ENCODE data around the gene GPR17. TPM values are rescaled to one million over a fixed set of nuclear protein-coding genes. Genes with fewer than 3 reads are reported as not detected.

Gene GPR17
- total and polyA plus RNA-seq, 4 experiments from 2014 or later, result not detected

GRCh38 chr2:127636248-127637235, 9.4 kb upstream of the GPR17 start:
- Histone ChIP-seq H3K4me3 (ENCODE audit: low read length in 2 of 2) (no peak overlapping the region), H3K27ac (ENCODE audit: low read depth, low read length) (no peak overlapping the region), H3K27me3 (ENCODE audit: insufficient read depth, low read length) (no peaks in the 10 kb centered on the region), H3K9me3 (ENCODE audit: control insufficient read depth in 1 of 2, low read length in 2 of 2) (no peaks in the 10 kb centered on the region), H3K36me3 (ENCODE audit: insufficient read depth, low read length) (no peaks in the 10 kb centered on the region), H3K4me1 (ENCODE audit: insufficient read depth, low read length) (peaks cover 66% of the 10 kb centered on the region)
- ChIA-PET POLR2A (ENCODE audit: partially characterized antibody) (interaction anchor here (0.7 kb wide), 1 partner anchor 110 kb away, joined by 4 read pairs; the partner anchor contains the start of gene IWS1), CTCF (ENCODE audit: partially characterized antibody) (interaction anchor here (6.2 kb wide), 1 partner anchor 15 kb away, joined by 69 read pairs; no protein-coding TSS in a partner anchor)
- H3K4me1 Mint-ChIP-seq, result peaks cover 9 to 69% (median 36%) of the 10 kb centered on the region in 4 donors
- H3K27ac Mint-ChIP-seq, result peak overlapping the region in 6 of 7 donors; percentile 8 to 84 (median 52)
- DNase-seq, result no peak
- peak overlapping the region in 2 of 8 donors; percentile 10 to 57 for H3K4me3 Mint-ChIP-seq
- intact Hi-C loops (cut with micrococcal nuclease), result no loop called here
- H3K9me3 Mint-ChIP-seq, result no peaks in the 10 kb centered on the region
- H3K36me3 Mint-ChIP-seq, result no peaks in the 10 kb centered on the region
- no peaks in the 10 kb centered on the region for H3K27me3 Mint-ChIP-seq

GRCh38 chr2:127637236-127637630, 8.7 kb upstream of the GPR17 start:
- Mint-ChIP-seq H3K36me3 (no peaks in the 10 kb centered on the region), H3K27me3 (no peaks in the 10 kb centered on the region), H3K4me3 (peak overlapping the region in 1 of 8 donors; percentile 10), H3K4me1 (peaks cover 10 to 72% (median 38%) of the 10 kb centered on the region in 4 donors), H3K9me3 (no peaks in the 10 kb centered on the region), H3K27ac (peak overlapping the region in 2 of 7 donors; percentile 8 to 80)
- CTCF ChIA-PET (ENCODE audit: partially characterized antibody), result interaction anchor here (6.2 kb wide), 1 partner anchor 14 kb away, joined by 69 read pairs; no protein-coding TSS in a partner anchor
- peak overlapping the region; percentile 12 for H3K27ac ChIP-seq (ENCODE audit: low read depth, low read length)
- peaks cover 71% of the 10 kb centered on the region for H3K4me1 ChIP-seq (ENCODE audit: insufficient read depth, low read length)
- intact Hi-C loops (cut with micrococcal nuclease), result no loop called here
- no peak overlapping the region for H3K4me3 ChIP-seq (ENCODE audit: low read length in 2 of 2)
- H3K9me3 ChIP-seq (ENCODE audit: control insufficient read depth in 1 of 2, low read length in 2 of 2), result no peaks in the 10 kb centered on the region
- POLR2A ChIA-PET (ENCODE audit: partially characterized antibody), result interaction anchor here (0.6 kb wide), 1 partner anchor 38 kb away, joined by 3 read pairs; no protein-coding TSS in a partner anchor
- no peaks in the 10 kb centered on the region for H3K36me3 ChIP-seq (ENCODE audit: insufficient read depth, low read length)
- DNase-seq, result no peak
- no peaks in the 10 kb centered on the region for H3K27me3 ChIP-seq (ENCODE audit: insufficient read depth, low read length)

DNA sequence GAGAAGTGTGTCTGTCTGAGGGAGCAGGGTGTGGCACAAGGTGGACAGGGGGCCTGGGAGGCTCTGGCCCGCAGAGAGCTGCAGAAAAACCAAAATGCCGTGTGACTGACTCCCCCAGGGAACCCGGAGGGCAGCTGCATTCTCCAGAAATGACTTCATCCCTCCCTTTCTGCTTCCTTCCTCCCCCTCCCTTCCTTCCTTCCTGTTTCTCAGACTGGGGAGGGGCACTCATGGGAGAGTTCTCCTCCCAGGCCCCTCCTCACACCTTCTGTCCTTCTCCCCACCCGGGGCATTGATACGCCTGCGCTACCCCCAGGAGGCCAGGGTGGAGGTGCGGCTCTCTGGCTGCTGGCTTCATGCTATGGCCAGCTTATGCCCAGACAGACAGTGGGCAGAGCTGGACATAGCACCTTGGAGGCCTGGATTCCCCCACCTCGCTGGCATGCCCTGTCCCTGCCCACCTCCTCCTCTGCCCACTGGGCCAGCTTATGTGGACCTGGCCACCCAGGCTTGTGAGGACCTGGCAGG, 8.2 kb upstream of the GPR17 start:
- CTCF ChIA-PET (ENCODE audit: partially characterized antibody), result interaction anchor here (6.2 kb wide), 1 partner anchor 14 kb away, joined by 69 read pairs; no protein-coding TSS in a partner anchor
- Histone ChIP-seq H3K4me3 (ENCODE audit: low read length in 2 of 2) (no peak overlapping the region), H3K9me3 (ENCODE audit: control insufficient read depth in 1 of 2, low read length in 2 of 2) (no peaks in the 10 kb centered on the region), H3K36me3 (ENCODE audit: insufficient read depth, low read length) (no peaks in the 10 kb centered on the region), H3K27ac (ENCODE audit: low read depth, low read length) (peak overlapping the region; percentile 12), H3K27me3 (ENCODE audit: insufficient read depth, low read length) (no peaks in the 10 kb centered on the region), H3K4me1 (ENCODE audit: insufficient read depth, low read length) (peaks cover 71% of the 10 kb centered on the region)
- Mint-ChIP-seq H3K36me3 (no peaks in the 10 kb centered on the region), H3K27me3 (no peaks in the 10 kb centered on the region), H3K9me3 (no peaks in the 10 kb centered on the region), H3K27ac (peak overlapping the region; percentile 68 to 91 (median 86)), H3K4me1 (peaks cover 11 to 73% (median 40%) of the 10 kb centered on the region in 4 donors), H3K4me3 (peak overlapping the region; percentile 42 to 76 (median 64))
- POLR2A ChIA-PET (ENCODE audit: partially characterized antibody), result interaction anchor here (0.6 kb wide), 1 partner anchor 39 kb away, joined by 3 read pairs; no protein-coding TSS in a partner anchor
- no peak for DNase-seq
- intact Hi-C loops (cut with micrococcal nuclease), result no loop called here

DNA sequence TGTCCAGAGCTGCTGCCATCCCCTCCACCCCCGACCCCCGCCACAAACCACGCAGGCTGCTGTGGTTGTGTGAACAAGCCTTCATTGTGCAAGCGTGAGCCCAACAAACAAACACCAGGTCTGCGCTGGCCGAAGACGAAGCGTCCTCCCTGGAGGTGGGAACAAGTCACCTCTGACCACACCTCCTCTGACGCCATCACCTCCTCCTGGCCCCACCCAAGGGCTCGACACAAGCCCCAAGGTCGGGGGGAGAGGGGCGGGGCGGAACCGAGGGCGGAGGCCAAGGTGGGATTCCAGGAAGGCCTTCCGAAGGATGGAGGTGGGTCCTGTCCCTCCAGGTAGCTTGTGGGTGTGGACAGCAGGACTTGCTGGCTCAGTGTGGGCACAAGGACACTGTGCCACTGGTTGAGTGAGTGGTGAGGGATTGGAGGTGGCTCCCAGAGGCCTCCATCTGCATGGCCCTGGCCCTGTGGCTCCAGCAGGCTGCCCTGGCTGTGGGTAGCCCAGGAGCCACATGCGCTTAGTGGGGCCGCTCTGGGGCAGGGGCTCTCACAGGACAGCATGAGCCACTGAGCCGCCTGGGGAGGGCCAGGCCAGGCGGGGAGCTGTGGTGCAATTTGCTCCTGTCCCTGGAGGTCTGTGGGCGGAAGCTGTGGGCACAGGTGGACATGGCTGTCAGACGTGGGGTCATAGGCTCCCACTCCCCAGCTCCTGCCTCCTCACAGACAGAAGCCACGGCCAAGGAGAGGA, 7.4 kb upstream of the GPR17 start:
- H3K4me3 ChIP-seq (ENCODE audit: low read length in 2 of 2), result no peak overlapping the region
- H3K36me3 ChIP-seq (ENCODE audit: insufficient read depth, low read length), result no peaks in the 10 kb centered on the region
- H3K27me3 ChIP-seq (ENCODE audit: insufficient read depth, low read length), result no peaks in the 10 kb centered on the region
- H3K27ac ChIP-seq (ENCODE audit: low read depth, low read length), result no peak overlapping the region
- Mint-ChIP-seq H3K4me3 (peak overlapping the region in 4 of 8 donors; percentile 45 to 76 (median 64)), H3K27me3 (no peaks in the 10 kb centered on the region), H3K27ac (peak overlapping the region; percentile 75 to 91 (median 82)), H3K4me1 (peaks cover 11 to 71% (median 40%) of the 10 kb centered on the region in 4 donors), H3K9me3 (no peaks in the 10 kb centered on the region), H3K36me3 (no peaks in the 10 kb centered on the region)
- no peaks in the 10 kb centered on the region for H3K9me3 ChIP-seq (ENCODE audit: control insufficient read depth in 1 of 2, low read length in 2 of 2)
- no peak for DNase-seq
- POLR2A ChIA-PET (ENCODE audit: partially characterized antibody), result interaction anchor here (1.9 kb wide), 1 partner anchor 63 kb away, joined by 7 read pairs; the partner anchor contains the start of gene SFT2D3
- CTCF ChIA-PET (ENCODE audit: partially characterized antibody), result interaction anchor here (0.7 to 6.2 kb wide), 2 partner anchors 13 to 47 kb away, joined by 3 to 69 read pairs; no protein-coding TSS in a partner anchor
- intact Hi-C loops (cut with micrococcal nuclease), result no loop called here
- peaks cover 66% of the 10 kb centered on the region for H3K4me1 ChIP-seq (ENCODE audit: insufficient read depth, low read length)

DNA sequence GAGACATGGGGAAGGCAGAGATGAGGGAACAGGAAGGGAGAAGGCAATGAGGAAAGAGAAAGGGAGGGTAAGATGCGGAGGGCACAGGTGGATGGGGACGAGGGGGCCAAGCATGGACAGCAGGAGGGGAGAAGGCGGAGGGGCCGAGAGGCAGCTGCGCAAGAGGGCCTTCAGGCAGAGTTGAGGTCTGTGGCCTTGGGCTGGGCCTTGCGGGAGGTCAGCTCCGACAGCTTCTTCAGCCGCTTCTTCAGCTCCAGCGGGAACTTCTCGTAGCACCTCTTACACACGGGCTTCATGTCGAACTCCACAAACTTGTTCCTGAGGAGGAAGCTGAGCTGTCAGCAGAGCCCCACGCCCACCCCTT, 6.9 kb upstream of the GPR17 start:
- Mint-ChIP-seq H3K4me3 (peak overlapping the region in 1 of 8 donors; percentile 52), H3K9me3 (no peaks in the 10 kb centered on the region), H3K27ac (peak overlapping the region in 5 of 7 donors; percentile 47 to 83 (median 77)), H3K36me3 (no peaks in the 10 kb centered on the region), H3K4me1 (peaks cover 11 to 75% (median 40%) of the 10 kb centered on the region in 4 donors), H3K27me3 (no peaks in the 10 kb centered on the region)
- no peak for DNase-seq
- H3K27ac ChIP-seq (ENCODE audit: low read depth, low read length), result no peak overlapping the region
- no peaks in the 10 kb centered on the region for H3K36me3 ChIP-seq (ENCODE audit: insufficient read depth, low read length)
- no peaks in the 10 kb centered on the region for H3K27me3 ChIP-seq (ENCODE audit: insufficient read depth, low read length)
- CTCF ChIA-PET (ENCODE audit: partially characterized antibody), result interaction anchor here (0.7 to 6.2 kb wide), 2 partner anchors 12 to 48 kb away, joined by 3 to 69 read pairs; no protein-coding TSS in a partner anchor
- H3K9me3 ChIP-seq (ENCODE audit: control insufficient read depth in 1 of 2, low read length in 2 of 2), result no peaks in the 10 kb centered on the region
- POLR2A ChIA-PET (ENCODE audit: partially characterized antibody), result interaction anchor here (1.9 kb wide), 1 partner anchor 62 kb away, joined by 7 read pairs; the partner anchor contains the start of gene SFT2D3
- peak overlapping the region in 1 of 2 donors; percentile 57 for H3K4me3 ChIP-seq (ENCODE audit: low read length in 2 of 2)
- intact Hi-C loops (cut with micrococcal nuclease), result no loop called here
- peaks cover 66% of the 10 kb centered on the region for H3K4me1 ChIP-seq (ENCODE audit: insufficient read depth, low read length)

DNA sequence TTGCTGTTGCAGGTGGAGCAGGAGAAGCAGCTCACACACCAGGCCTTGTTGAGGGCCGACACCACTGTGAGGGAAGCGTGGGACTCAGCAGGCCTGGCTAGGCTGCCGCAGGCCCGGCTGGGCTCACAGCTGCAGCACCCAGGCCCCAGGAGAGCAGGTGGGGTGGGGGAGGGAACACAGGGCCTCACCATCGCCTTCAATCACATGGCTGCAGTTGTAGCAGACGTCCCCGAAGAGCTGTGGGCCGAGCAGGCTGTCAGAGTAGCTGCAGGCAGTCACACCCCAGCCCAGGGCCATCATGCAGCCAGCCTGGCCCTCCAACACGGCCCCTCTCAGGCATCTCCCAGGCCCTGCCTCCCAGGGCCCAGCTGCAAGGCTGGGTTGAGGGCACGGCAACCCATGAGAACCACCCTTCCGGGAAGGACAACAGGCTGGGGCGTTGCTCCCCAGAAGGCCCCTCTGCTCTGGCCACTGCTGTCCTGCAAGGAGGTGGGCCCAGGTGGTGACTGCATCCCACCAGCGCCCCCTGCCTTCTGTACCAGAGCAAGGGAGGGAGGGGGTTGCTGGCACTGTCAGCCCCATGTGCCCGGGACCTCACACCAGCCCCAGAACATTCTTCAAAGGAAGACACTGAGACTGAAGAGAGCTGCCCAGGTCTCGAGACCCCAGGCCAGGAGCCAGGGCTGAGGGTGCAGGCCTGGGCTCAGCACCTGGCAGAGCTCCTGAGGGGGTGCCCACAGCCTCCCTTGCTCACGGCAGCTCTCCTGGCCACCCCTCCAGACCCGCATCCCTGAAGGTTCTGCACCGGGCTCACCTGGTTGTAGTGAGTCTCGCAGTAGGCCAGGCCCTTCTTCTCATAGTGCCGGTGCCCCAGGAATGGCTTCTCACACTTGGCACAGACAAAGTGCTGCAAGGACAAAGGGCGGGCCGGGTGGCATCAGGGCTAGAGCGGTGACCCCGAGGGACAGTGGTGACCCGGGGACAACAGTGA, 5.6 kb upstream of the GPR17 start:
- H3K4me1 ChIP-seq (ENCODE audit: insufficient read depth, low read length), result peaks cover 66% of the 10 kb centered on the region
- no peaks in the 10 kb centered on the region for H3K9me3 ChIP-seq (ENCODE audit: control insufficient read depth in 1 of 2, low read length in 2 of 2)
- intact Hi-C loops (cut with micrococcal nuclease), result loop anchor here (10.0 kb wide), 1 partner anchor 296 kb away; no protein-coding TSS in a partner anchor
- Mint-ChIP-seq H3K27me3 (no peaks in the 10 kb centered on the region), H3K36me3 (no peaks in the 10 kb centered on the region), H3K9me3 (no peaks in the 10 kb centered on the region), H3K4me1 (peaks cover 13 to 75% (median 37%) of the 10 kb centered on the region in 4 donors), H3K4me3 (peak overlapping the region; percentile 53 to 82 (median 66)), H3K27ac (peak overlapping the region; percentile 64 to 83 (median 78))
- peak; percentile 14 to 44 (median 21) for DNase-seq
- peak overlapping the region; percentile 61 for H3K27ac ChIP-seq (ENCODE audit: low read depth, low read length)
- POLR2A ChIA-PET (ENCODE audit: partially characterized antibody), result interaction anchor here (0.9 to 2.3 kb wide), 5 partner anchors 9 to 114 kb away, joined by 3 to 9 read pairs (median 7); partner anchors contain the start of genes IWS1 and SFT2D3
- H3K4me3 ChIP-seq (ENCODE audit: low read length in 2 of 2), result peak overlapping the region; percentile 57 to 61
- CTCF ChIA-PET (ENCODE audit: partially characterized antibody), result interaction anchor here (1.3 to 6.2 kb wide), 3 partner anchors 11 to 50 kb away, joined by 12 to 69 read pairs (median 16); no protein-coding TSS in a partner anchor
- H3K27me3 ChIP-seq (ENCODE audit: insufficient read depth, low read length), result no peaks in the 10 kb centered on the region
- no peaks in the 10 kb centered on the region for H3K36me3 ChIP-seq (ENCODE audit: insufficient read depth, low read length)

Data from CD4-positive, alpha-beta memory T cell (primary cell).